GOT3 (cell line): ENCODE results near the gene VSTM4.

Experiments
- DNase-seq: peaks from one replicate; lab custom pipeline; 2025; ENCODE audit warnings: mixed read lengths; lab: John Stamatoyannopoulos, UW

VSTM4 gene

DNA sequence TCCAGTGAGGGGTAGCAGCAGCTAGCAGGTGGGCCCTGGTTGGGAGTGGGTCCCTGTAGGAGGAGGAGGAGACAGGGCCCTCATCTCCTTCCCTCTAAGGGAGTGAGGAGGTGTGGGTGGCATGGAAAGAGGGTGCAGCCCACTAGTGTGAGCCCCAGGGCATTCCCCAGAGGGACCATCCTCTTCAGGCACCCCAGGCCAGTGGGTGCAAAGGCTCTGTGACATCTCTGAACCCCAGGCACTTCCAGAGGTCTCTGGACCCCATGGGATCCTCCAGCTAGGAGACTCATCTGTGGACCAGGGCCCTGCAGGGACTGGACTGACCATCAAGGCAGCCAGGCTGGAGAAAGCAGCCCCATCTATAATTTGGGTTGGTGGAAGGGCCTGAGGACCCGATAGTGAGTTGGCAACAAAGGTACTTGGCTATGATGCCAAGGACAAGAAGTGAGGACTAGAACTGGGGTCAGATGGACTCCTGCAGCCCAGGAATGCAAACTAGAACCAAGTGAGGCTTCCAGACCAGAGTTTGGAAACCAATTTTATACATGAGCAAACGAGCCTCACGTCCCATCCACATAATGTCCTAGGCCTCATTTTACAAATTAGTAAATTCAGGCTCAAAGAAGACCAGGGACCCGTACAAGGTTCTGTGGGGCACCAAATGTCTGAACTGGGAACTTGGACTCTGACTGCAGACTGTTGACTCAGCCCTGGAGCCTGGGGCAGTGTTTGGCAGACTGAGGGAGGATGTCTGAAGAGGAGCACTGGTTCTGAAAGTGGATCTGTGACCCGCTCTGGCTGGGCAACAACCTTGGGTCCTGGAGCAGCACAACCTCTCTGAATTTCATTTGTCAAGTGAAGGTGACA is 1.4 kb upstream of the VSTM4 start:
- no peak for DNase-seq

DNA sequence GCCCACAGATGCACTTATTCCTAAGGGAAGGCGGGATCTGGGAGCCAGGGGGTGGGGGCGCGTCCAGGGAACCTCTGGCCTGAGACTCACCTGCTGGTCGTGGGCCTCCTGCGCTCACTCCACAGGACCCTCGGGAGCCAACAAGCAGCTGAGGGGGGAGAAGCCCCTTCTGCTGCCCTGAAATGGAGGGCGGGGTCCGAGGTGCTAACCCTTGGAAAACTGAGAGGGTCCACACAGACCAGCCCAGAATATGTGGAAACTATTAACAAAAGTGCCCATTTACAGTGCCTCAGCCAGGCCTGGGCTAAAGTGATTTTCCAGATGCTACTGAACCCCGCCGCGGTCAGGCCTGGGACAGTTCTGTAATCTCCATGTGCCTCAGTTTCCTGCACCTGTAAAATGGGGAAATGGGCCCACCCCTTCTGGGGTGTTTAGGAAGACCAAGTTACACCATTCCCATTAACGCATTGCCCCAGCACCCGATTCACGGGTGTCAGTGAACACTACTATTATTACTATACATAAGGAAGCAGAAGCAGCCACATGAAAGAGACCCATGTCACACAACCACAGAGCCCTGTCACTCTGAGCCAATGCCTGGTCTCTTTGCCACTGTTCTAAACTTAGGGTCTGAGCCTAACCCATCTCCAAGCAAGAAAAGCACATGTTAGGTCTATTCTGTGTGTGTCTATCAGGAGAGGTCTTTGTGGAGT is 630 bp upstream of the VSTM4 start:
- no peak for DNase-seq

DNA sequence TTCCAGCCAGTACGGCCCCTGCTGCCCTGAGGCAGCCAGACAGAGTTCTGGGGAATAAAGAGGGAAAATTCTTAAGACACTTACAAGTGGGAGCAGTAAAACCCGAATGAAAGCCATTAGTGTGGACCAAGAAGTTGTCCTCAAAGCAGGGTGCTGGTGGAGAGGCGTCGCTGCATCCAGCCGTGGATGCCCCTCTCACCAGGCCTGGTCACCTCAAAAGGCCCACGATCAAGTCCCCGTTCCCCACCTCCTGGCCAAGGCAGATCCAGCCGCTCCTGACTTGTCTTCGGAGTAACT is 656 bp downstream of the VSTM4 start:
- DNase-seq = no peak

GRCh38 chr10:49113741-49114141 is 1.6 kb downstream of the VSTM4 start:
- no peak for DNase-seq

DNA sequence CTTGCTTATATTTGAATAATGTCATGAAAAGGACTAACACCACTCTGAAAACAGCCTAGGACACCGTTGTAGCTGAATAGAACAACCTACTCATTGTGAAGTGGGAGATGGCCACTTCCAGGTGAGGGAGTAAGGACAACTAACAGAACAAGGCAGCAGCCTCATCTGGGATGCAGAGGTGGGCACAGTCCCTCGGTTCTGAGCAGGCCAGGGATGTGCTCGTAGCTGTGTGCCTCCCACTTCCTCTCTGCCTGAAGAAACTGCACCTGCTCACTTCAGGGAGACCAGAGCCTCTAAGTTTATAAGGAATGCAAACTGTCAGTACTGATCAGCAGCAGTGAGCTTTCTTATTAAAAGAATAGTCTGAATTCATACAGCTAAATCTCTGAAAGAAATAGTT is 2.5 kb downstream of the VSTM4 start:
- DNase-seq = no peak

DNA sequence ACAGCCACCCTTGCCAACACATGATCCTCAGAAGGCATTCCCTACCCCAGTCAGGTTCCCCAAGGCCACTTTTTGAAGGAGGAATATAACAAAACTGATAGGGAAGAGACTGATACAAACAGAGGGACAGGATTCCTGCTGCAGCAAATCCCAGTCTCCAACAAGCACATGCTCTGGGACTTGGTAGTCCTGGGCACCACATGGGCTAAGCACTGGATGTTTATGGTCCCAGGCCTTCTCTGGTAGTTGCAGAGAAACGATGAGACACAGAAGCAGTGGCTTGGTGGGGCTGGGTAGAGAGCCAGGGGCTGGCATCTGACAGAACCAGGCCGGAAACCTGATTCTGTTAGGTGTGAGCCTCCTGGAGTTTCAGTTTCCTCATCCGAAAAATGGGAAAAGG is 3.2 kb downstream of the VSTM4 start:
- DNase-seq = no peak

DNA sequence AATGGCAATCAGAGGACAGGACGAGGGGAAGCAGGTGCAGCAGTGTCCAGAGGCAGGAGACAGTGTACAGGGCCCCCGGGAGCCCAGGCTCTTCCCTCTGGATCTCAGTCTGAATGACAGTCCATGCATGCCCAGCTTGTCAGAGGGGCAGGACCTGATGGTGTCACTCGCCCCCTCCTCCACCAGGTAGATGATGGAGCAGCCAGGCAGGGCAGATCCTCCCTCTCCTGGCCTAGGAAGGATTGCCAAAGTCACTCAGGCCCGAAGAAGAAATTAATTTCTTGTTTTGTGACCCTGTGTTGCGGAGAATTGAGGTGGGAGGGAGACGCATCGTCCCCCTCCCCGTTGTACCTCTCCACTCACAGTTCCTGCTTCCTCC is 4.0 kb downstream of the VSTM4 start:
- no peak for DNase-seq

- no peak for DNase-seq
Measured at GRCh38 chr10:49110684-49111319, 4.5 kb downstream of the VSTM4 start.

DNA sequence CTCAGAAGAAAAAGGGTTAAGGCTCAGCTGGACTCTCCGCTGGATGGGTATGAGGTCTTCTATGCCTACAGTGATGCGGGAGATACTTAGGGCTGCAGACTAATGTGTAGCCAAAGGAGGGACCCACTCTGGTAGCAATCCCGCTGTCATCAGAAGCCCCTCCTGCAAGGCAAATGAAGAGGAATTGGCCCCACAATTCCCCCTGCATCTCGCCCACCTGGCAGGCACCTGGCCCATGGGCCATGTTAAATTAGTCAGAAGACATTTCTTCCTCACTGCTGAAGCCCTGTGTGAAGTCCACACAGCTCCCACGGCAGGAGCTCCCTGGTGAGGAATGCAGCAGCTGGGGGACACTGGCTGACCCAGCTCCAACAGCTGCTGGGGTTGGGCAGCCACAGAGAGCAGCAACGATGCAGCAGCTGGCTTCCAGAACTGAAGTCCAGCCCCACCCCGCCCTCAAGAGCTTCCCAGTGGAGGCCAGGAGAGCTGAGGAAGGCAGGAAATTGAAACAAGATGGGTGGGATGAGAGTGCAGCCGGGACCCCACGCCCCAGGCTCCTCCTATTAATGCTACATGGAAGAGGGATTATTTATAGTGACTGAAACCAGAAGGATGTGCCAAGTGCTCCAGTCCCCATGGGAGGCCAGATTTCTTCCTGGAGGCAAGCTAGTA is 5.5 kb downstream of the VSTM4 start:
- no peak for DNase-seq

DNA sequence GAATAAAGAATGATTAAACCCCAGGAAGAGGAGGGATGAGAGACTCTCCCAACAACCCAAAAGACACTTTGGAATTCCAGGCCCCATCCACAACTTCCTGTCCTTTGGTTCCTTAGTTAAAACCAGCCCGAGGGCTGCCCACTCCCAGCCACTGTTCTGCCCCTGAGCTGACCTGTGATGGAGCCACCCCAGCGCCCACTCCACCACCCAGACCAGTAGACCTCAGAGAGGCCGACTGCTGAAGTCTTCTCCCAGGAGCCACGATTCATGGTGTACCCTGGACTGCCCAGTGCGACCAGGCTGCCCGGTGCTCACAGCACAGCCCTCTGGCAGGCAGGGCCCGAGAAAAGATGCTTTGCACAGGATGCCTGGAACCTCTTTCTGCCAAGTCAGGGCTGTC is 6.7 kb downstream of the VSTM4 start:
- no peak for DNase-seq

- DNase-seq = no peak
Measured at GRCh38 chr10:49107887-49108267, 7.4 kb downstream of the VSTM4 start.

DNA sequence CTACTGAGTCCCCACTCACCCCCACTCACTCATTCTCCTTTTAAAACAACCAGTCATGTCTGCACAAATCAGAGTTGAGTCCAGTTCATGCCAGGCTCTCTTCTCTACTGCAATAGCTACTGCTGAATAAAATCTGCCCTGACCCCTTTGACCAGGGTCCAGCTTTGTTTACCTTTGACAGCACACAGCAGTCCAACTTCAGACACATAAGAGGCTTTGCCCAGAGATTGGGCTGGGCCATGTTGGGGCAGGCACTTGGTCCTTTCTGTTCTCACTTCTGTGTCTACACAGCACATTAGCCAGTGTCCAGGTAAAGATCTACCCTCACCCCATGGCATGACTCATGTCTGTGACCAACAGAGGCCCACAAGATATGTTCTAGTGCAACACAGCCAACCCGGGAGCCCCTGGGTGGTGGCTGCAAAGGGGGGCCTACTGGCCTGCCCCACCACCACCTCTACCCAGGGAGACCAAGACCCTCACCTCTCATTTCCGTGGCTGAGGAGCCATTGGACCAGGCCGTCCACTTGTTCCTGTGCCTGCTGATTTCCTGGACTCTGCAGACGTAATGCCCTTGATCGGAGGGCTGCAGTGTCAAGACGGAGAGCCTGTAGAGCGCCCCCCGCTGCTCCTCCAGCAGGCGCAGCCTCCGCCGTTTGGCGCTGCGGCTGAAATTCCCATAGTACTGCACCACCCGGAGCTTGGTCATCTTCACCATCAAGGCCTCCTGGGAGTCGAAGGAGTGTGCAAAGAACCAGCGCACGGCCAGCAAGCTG is 8.0 kb downstream of the VSTM4 start:
- DNase-seq = no peak

DNA sequence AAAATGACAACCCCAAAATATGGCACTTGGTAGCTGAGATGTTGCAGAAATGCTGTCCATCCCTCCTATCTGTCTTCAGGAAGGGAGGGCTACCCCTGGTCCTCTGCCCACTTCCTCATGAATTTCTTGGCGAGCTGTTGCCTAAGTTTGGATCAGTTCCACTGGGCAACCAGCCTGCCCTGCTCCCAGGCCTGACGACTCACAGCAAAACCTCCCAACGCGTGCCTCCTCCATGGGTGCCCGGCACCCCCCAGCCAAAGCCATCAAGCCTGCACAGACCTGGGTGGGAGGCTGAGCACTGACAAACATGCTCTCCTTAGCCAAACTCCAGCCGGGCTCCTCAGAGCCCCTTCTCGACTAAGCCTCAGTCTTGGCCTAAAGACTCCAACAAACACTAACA is 8.9 kb downstream of the VSTM4 start:
- DNase-seq = no peak

DNA sequence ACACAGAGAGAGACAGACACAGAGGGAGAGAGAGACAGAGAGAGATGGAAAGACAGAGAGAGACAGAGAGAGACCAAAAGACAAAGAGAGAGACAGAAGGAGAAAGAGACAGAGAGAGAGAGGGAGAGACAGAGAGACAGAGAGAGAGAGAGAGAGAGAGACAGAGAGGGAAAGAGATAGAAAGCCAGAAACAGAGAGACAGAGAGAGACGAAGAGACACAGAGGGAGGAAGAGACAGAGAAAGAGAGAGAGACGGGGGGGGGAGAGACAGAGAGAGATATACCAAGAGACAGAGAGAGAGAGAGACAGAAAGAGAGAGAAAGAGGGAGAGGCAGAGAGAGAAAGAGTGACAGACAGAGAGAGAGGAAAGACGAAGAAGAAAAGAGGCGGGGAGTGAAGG is 10.2 kb downstream of the VSTM4 start:
- DNase-seq = no peak

GRCh38 chr10:49104323-49104722 is 11.0 kb downstream of the VSTM4 start:
- DNase-seq = no peak

DNA sequence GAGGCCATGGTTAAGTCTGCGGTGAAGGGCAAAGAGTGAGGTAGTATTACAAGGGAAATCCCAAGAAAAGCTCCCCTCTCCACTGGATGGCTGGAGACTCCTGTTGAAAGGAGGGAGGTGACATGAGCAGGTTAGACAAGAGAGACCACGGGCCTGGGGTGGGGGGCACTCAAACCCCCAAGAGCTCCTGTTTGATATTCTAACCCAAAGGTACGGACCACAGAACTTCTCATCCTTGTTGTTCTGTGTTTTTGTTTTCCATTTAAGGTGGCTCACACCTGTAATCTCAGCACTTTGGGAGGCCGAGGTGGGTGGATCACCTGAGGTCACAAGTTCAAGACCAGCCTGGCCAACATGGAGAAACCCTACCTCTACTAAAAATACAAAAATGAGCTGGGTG is 11.6 kb downstream of the VSTM4 start:
- DNase-seq = no peak

- no peak for DNase-seq
Measured at GRCh38 chr10:49099046-49099445, 16.3 kb downstream of the VSTM4 start.

- DNase-seq = no peak
Measured at GRCh38 chr10:49096890-49097445, 18.4 kb downstream of the VSTM4 start.

GRCh38 chr10:49094646-49095045 is 20.7 kb downstream of the VSTM4 start:
- DNase-seq = no peak

- DNase-seq = no peak
Measured at GRCh38 chr10:49093922-49094321, 21.4 kb downstream of the VSTM4 start.

DNA sequence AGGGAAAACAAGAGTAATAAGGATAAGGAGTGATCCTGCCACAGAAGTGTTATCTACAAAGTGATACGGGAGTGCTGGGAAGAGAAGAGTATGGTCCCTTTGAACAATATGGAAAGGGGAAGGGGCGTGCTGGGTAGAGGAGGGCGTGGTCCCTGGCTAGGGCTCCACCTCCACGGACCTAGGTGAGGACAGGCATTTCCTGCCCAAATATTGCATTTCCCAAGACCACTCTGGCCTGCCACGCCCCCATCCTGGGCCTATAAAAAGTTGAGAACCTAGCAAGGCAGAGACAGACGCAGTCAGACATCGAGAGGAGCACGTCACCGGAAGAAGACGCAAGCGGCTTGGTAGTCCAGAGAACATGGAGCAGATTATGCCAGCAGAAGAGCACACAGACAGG is 22.8 kb downstream of the VSTM4 start:
- no peak for DNase-seq
